CD4-positive, alpha-beta T cell treated with Interleukin-1 beta for 1 hour (primary cell): ENCODE measurements around the gene U2AF1L4.

Experiments used
- DNase-seq, 2 donors: peaks; one replicate each; pipeline ENCODE4 v3.0.0-alpha.2; 2020 to 2022

U2AF1L4 gene

DNA sequence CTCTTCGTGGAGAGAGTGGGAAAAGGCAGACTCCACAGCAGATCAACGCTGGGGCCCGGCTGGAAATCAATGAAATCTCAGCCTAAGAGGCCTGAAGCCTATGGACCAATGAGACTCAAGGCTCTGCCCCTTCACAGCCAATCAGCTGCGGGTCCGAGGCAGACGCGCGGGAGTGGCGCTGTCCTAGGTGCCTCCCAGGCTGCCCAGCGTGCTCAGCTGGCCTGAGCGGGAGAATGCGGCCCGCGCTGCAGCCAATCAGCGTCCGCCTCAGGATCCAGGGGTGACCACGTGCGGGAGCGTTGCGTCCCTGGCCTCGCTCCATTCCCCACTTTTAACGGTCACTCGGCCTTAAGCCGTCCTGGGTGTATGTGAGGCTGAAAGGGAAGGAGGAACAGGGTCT, 41.0 kb downstream of the U2AF1L4 start, which contains the start of gene ZBTB32:
TSS of gene ZBTB32 (plus strand) at position 341 of the 400 bp plus-strand sequence. CDS start 10,069 bp downstream, outside the sequence.
- no peak for DNase-seq

DNA sequence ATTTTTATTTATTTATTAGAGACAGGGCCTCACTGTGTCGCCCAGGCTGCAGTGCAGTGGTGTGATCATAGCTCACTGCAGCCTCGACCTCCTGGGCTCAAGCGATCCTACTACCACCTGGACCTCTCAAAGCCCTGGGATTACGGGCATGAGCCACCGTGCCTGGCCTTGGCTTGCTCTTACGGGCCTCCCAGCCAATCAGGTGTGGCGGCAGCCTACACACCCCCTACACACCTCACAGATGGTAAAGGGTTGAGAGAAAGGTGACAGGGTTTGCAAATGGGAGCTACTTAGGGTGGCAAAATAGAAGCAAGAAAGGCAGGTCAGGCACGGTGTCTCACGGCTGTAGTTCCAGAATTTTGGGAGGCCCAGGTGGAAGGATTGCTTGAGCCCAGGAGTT, 41.9 kb downstream of the U2AF1L4 start:
- no peak for DNase-seq

DNA sequence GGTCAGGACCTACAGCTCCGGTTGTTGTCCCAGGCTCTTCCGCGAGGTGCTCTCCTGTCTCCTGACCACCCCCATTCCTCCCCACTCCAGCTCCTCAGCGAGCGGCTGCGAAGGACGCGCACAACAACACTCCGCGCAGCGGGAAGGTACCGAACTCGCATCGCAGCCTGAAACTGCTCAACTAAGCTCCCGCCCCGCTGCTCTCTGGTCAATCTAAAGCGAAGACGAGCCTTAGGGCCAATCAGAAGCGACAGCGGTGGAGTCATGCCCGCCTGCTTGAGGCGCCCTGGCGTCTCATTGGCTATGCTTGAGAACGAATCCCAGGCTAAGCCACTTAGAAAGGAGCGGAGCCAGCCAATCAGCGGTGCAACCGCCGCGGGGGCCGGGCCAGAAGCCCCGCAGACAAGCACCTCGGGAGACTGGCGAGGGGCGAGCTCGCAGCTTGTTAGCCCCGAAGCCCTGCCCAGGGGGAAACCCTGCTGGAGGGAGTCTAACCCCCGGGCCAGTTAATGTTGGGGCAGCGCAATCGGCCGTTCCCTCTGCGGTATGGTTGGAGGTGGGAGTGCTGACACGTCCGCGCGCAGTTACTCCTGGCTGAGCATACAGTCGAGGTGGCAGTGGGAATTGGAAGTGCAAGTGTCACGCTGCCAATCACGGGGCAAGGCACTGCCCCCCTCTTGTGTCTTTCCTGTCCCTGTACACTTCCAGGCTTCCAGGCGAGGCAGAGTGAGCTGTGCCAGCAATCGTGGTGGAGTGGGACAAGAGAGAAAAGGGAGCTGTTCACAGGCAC, 42.8 kb downstream of the U2AF1L4 start:
- DNase-seq, result peak; percentile 96

DNA sequence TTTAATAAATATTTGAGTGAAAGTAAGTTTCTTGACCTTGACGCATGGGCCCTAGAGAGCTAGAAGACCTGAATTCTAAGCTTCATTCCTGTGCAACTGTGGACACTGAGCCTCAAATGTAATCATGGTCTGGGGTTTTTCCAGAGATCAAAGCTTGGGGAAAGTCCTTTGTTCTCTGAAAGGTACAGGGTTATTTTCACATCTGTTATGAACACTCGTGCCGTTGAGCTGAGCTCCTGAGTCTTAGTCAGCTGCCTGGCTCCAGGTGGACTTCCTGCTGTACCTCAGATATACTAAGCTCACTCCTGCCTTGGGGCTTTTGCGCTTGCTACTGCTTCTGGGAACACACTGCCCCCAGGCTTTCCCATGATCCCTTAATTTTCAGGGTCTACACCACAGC, 48.4 kb downstream of the U2AF1L4 start:
- no peak for DNase-seq

DNA sequence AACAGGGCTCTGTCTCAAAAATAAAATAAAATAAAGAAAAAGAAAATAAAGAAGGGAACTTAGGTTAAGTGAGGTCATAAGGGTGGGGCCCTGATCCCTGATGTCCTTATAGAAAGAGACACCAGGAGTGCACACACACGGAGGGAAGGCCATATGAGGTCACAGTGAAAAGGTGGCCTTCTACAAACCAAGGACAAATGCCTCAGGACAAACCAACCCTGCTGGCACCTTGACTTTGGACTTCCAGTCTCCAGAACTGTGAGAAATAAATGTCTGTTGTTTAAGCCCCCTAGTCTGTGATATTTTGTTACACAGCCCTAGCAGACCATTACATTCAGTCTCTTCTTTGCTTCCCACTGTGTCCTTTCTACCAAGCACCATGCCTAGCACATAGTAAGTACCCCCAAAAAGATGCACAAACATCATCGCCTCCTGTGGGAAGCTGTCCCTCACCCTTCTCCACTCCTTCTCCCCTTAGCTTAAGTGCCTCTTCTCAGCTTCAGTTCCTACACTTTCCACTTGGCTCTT, 49.3 kb downstream of the U2AF1L4 start:
- no peak for DNase-seq

DNA sequence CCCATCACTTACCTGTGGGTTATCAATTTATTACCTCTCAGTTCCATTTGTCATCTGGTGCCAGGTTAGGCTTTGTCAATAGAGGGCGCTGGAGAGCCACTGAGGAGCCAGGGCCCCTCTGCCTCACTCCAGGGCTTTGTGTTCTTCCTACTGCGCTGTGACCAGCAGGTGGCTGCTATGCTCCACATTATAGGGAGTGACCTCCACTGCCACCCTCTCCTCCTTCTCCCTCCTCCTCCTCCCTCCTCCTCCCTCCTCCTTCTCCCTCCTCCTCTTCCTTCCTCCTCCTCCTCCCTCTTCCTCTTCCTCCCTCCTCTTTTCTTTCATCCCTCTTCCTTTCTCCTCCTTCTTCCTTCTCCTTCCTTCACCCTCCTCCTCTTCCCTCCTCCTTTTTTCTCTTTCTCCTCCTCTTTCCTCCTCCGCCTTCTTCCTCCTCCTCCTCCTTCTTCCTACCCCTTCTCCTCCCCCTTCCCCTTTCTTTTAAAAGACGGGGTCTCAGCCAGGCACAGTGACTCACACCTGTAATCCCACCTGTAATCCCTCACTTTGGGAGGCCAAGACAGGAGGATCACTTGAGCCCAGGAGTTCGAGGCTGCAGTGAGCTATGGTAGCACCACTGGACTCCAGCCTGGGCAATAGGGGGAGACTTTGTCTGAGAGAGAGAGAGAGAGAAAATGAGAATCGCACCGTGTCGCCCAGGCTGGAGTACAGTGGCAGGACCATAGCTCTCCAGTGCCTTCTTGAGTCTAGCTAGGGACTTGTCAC, 51.2 kb downstream of the U2AF1L4 start:
- peak; percentile 90 to 94 for DNase-seq

DNA sequence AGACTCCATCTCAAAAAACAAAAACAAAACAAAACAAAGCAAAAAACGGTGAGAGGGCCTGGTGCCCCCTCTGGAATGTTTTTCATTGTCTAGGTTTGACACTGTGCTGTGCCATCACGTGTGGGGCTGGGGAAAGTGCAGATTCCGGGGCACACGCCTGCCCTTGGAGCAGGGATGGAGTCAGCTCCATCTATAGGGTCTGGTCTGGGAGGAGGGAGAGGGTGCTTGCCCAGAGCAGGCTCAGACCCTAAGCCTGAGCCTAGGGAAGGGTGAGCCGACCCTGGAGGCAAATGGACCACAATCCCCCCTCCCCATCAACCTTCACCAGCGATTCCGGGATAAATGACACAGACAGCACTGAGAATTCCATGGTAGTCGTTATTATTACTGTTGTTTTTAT, 51.8 kb downstream of the U2AF1L4 start:
- no peak for DNase-seq
